Left renal pelvis (tissue), 4 donors: Measurements from ENCODE around the gene FBXW11. TPM values are rescaled to one million over a fixed set of nuclear protein-coding genes. Genes with fewer than 3 reads are reported as not detected.

Source experiments
- DNase-seq, 4 donors: peaks; one replicate each; pipeline ENCODE4 v3.0.0-alpha.2; 2013; ENCODE audit warnings: low read depth in 4 of 4, low spot score in 3 of 4
- polyA plus RNA-seq, 4 donors: library from polyadenylated mRNA; unstranded; fragments of 120-200 nt; gene quantifications; one replicate each; pipeline ENCODE4 v1.2.1, GENCODE V29; 2013; ENCODE audit not compliant: insufficient read length in 4 of 4

Gene FBXW11
- polyA plus RNA-seq, 4 donors = 51.8 to 62.2 (median 55.3) TPM

- DNase-seq = no peak
Measured at GRCh38 chr5:171847026-171847425, 159.4 kb downstream of the FBXW11 start.

GRCh38 chr5:171846323-171846722, 160.1 kb downstream of the FBXW11 start:
- no peak for DNase-seq

GRCh38 chr5:171845857-171846256, 160.6 kb downstream of the FBXW11 start:
- DNase-seq = no peak

- no peak for DNase-seq
Measured at GRCh38 chr5:171845040-171845630, 161.3 kb downstream of the FBXW11 start.

- DNase-seq = no peak
Measured at GRCh38 chr5:171842777-171843328, 163.6 kb downstream of the FBXW11 start.

- DNase-seq = no peak
Measured at GRCh38 chr5:171841984-171842776, 164.3 kb downstream of the FBXW11 start.

GRCh38 chr5:171840711-171841522, 165.5 kb downstream of the FBXW11 start:
- DNase-seq = no peak

GRCh38 chr5:171840066-171840465, 166.4 kb downstream of the FBXW11 start:
- DNase-seq = no peak

GRCh38 chr5:171839112-171839511, 167.3 kb downstream of the FBXW11 start:
- no peak for DNase-seq

GRCh38 chr5:171838066-171838465, 168.4 kb downstream of the FBXW11 start:
- no peak for DNase-seq

GRCh38 chr5:171837522-171837921, 168.9 kb downstream of the FBXW11 start:
- DNase-seq = no peak

GRCh38 chr5:171835066-171835465, 171.4 kb downstream of the FBXW11 start:
- DNase-seq = no peak

GRCh38 chr5:171834461-171834860, 172.0 kb downstream of the FBXW11 start:
- DNase-seq = no peak

- DNase-seq = no peak
Measured at GRCh38 chr5:171832775-171833174, 173.7 kb downstream of the FBXW11 start.

- DNase-seq = no peak
Measured at GRCh38 chr5:171830686-171831085, 175.8 kb downstream of the FBXW11 start.

- no peak for DNase-seq
Measured at GRCh38 chr5:171827162-171827561, 179.3 kb downstream of the FBXW11 start.

- DNase-seq = no peak
Measured at GRCh38 chr5:171826132-171826531, 180.3 kb downstream of the FBXW11 start.

- no peak for DNase-seq
Measured at GRCh38 chr5:171825051-171825450, 181.4 kb downstream of the FBXW11 start.

GRCh38 chr5:171823269-171823668, 183.2 kb downstream of the FBXW11 start:
- DNase-seq = no peak

GRCh38 chr5:171821286-171821685, 185.2 kb downstream of the FBXW11 start:
- DNase-seq = no peak

GRCh38 chr5:171820561-171820960, 185.9 kb downstream of the FBXW11 start:
- no peak for DNase-seq
